MM.1S (cell line): ENCODE data around the gene GPRIN3.
"Not testable (repeated sequence)": the region's sequence is repeated elsewhere in the genome, so short reads cannot be mapped to it uniquely, and the experiment has no call there.

Experiments
- CTCF ChIP-seq: fragments of 300-600 bp; sonication (generic); IDR thresholded peaks from 2 replicates; pipeline ENCODE4 v1.5.1; 2016; ENCODE audit warnings: antibody characterized with exemption, low read length, mixed read lengths
- EZH2 ChIP-seq: fragments of 300-600 bp; sonication (generic); optimal IDR thresholded peaks from 2 replicates; pipeline ENCODE3; 2017; ENCODE audit warnings: low read depth, mild to moderate bottlenecking, antibody characterized with exemption, low read length, mixed read lengths
- EZH2phosphoT487 ChIP-seq: fragments of 300-600 bp; sonication (generic); IDR thresholded peaks from 2 replicates; pipeline ENCODE4 v1.6.1; 2018; ENCODE audit warnings: antibody characterized with exemption, low read length

DNA sequence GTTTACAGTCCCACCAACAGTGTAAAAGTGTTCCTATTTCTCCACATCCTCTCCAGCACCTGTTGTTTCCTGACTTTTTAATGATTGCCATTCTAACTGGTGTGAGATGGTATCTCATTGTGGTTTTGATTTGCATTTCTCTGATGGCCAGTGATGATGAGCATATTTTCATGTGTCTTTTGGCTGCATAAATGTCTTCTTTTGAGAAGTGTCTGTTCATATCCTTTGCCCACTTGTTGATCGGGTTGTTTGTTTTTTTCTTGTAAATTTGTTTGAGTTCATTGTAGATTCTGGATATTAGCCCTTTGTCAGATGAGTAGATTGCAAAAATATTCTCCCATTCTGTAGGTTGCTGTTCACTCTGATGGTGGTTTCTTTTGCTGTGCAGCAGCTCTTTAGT is 108.2 kb downstream of the GPRIN3 start:
- not testable (repeated sequence) for TF ChIP-seq CTCF, EZH2, EZH2phosphoT487
